ENCODE measurements around the gene BCKDHB. TPM values are rescaled to one million over a fixed set of nuclear protein-coding genes. Genes with fewer than 3 reads are reported as not detected.
A peak's percentile ranks its signal among the peaks of the same experiment; 100 is the strongest.

The BCKDHB gene
- total and polyA plus RNA-seq, 5 donors = 10.9 to 23.9 (median 17.9) TPM

DNA sequence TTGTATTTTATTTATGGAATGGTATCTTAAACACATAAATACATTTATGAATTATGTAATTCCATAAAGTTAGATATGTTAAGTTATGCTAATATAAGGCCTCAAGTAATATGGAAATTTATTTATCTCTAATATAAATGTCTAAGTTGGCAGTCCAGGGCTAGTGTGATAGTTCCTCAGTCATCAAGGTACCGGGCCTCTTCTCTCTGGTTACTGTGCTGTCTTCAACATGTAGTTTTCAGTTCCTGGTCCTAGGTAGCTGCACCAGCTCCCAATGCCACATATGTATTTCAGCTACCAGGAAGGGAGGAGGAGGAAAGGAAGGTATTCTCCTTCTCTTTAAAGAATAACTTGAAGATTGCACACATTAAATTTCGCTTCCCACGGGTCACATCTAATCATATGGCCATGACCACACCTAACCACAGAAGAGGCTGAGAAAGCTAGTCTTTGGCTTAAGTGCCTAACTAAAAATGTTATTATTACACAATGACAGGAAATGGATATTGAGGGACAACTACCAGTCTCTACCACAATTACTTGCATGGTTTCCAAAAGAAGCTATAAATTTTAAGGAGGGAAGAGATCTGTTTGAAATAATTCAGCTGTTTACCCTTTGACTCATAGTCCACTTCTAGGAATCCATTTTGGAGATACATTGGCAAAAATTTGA is 68.6 kb downstream of the BCKDHB start:
- H3K27me3 ChIP-seq (ENCODE audit: control insufficient read depth, insufficient read depth) = no peaks in the 10 kb centered on the region
- intact Hi-C loops (cut with DNase I) = no loop called here
- no peak overlapping the region for H3K27ac ChIP-seq (ENCODE audit: low read length)
- no peaks in the 10 kb centered on the region for H3K9me3 ChIP-seq (ENCODE audit: control insufficient read depth, low read length)
- 80% methylated on average over 3 of the region's 3 CpGs for WGBS
- DNase-seq (no peak), ATAC-seq (no peak)
- no peak overlapping the region for H3K4me3 ChIP-seq (ENCODE audit: low read length)
- H3K4me1 ChIP-seq (ENCODE audit: control insufficient read depth, insufficient read depth, low read length) = no peaks in the 10 kb centered on the region

- intact Hi-C loops (cut with DNase I) = no loop called here
- Histone ChIP-seq H3K4me1 (ENCODE audit: control insufficient read depth, insufficient read depth, low read length) (no peaks in the 10 kb centered on the region), H3K27me3 (ENCODE audit: control insufficient read depth, insufficient read depth) (no peaks in the 10 kb centered on the region), H3K4me3 (ENCODE audit: low read length) (no peak overlapping the region), H3K9me3 (ENCODE audit: control insufficient read depth, low read length) (no peaks in the 10 kb centered on the region), H3K27ac (ENCODE audit: low read length) (no peak overlapping the region)
- WGBS = 39% methylated on average over 1 of the region's 1 CpG
- DNase-seq = no peak
- no peak for ATAC-seq
These were observed 73.2 kb downstream of the BCKDHB start for GRCh38 chr6:80179695-80180094.

GRCh38 chr6:80181352-80182081 is 75.0 kb downstream of the BCKDHB start:
- H3K9me3 ChIP-seq (ENCODE audit: control insufficient read depth, low read length) = no peaks in the 10 kb centered on the region
- no peaks in the 10 kb centered on the region for H3K4me1 ChIP-seq (ENCODE audit: control insufficient read depth, insufficient read depth, low read length)
- H3K27ac ChIP-seq (ENCODE audit: low read length) = no peak overlapping the region
- H3K27me3 ChIP-seq (ENCODE audit: control insufficient read depth, insufficient read depth) = no peaks in the 10 kb centered on the region
- no peak for DNase-seq
- no peak for ATAC-seq
- WGBS = 93% methylated on average over 4 of the region's 4 CpGs
- intact Hi-C loops (cut with DNase I) = no loop called here
- no peak overlapping the region for H3K4me3 ChIP-seq (ENCODE audit: low read length)

DNA sequence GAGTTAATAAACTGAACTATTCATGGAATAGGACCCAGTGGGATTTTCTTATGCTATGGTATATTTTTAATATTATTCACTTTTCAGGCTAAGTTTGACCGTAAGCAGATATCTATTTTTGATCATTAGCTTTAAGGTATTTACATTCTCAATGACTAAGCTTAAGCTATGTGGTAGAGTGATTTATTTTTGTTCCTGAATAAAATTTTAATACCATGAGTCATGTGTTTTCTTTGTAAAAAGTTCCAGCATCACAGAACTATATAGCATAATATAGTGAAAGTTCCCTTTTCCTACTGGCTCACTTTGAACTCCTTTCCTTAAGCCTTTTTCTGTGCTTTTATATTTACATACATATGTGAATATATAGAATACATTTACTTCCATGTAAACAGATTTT is 75.8 kb downstream of the BCKDHB start:
- Histone ChIP-seq H3K27ac (ENCODE audit: low read length) (no peak overlapping the region), H3K9me3 (ENCODE audit: control insufficient read depth, low read length) (no peaks in the 10 kb centered on the region), H3K27me3 (ENCODE audit: control insufficient read depth, insufficient read depth) (no peaks in the 10 kb centered on the region), H3K4me3 (ENCODE audit: low read length) (no peak overlapping the region), H3K4me1 (ENCODE audit: control insufficient read depth, insufficient read depth, low read length) (no peaks in the 10 kb centered on the region)
- WGBS = 94% methylated on average over 1 of the region's 1 CpG
- ATAC-seq (no peak), DNase-seq (no peak)
- intact Hi-C loops (cut with DNase I) = no loop called here

GRCh38 chr6:80183019-80183795 is 76.7 kb downstream of the BCKDHB start:
- intact Hi-C loops (cut with DNase I) = no loop called here
- 90% methylated on average over 4 of the region's 4 CpGs for WGBS

DNA sequence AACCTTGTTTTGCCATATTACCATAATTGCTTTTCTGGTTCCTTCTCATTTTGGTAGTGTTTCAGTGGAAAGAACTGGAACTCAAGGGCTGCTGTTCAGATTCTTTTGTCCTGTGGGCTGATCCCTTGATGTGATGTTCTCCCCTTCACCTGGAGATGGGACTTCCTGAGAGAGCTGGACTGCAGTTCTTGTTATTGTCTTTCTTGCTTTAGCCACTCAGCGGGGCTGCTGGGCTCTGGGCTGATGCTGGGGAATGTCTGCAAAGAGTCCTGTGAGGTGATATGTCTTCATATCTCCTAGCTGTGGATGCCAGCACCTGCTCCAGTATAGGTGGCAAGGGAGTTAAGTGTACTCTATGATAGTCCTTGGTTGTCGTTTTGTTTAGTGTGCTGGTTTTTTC is 79.0 kb downstream of the BCKDHB start:
- WGBS = 97% methylated on average over 2 of the region's 2 CpGs
- H3K4me3 ChIP-seq (ENCODE audit: low read length) = no peak overlapping the region
- H3K9me3 ChIP-seq (ENCODE audit: control insufficient read depth, low read length) = no peaks in the 10 kb centered on the region
- ATAC-seq (no peak), DNase-seq (no peak)
- H3K4me1 ChIP-seq (ENCODE audit: control insufficient read depth, insufficient read depth, low read length) = no peaks in the 10 kb centered on the region
- H3K27ac ChIP-seq (ENCODE audit: low read length) = no peak overlapping the region
- intact Hi-C loops (cut with DNase I) = no loop called here
- no peaks in the 10 kb centered on the region for H3K27me3 ChIP-seq (ENCODE audit: control insufficient read depth, insufficient read depth)

More at GRCh38 chr6:80183019-80183795, 76.7 kb downstream of the BCKDHB start:
- no peak overlapping the region for H3K27ac ChIP-seq (ENCODE audit: low read length)
- H3K9me3 ChIP-seq (ENCODE audit: control insufficient read depth, low read length) = no peaks in the 10 kb centered on the region
- H3K4me1 ChIP-seq (ENCODE audit: control insufficient read depth, insufficient read depth, low read length) = no peaks in the 10 kb centered on the region
- no peaks in the 10 kb centered on the region for H3K27me3 ChIP-seq (ENCODE audit: control insufficient read depth, insufficient read depth)
- DNase-seq = no peak
- no peak overlapping the region for H3K4me3 ChIP-seq (ENCODE audit: low read length)
- ATAC-seq = no peak

DNA sequence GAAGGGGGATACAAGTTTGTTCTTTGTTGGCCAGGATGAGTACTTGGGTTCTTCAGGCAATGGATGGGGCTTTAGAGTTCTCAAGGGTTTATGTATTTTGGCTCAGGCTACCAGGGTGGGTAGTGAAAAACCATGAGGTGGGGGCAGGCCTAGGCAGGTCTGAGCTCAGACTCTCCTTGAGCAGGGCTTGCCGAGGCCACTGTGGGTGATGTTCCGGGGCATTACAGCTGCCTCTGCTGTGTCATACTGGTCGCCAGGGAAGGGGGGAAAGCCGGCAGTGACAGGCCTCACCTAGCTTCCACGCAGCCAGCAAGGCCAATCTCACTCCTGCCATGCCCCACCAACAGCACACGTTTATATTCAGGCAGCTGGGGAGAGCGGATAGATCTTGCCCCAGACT is 79.6 kb downstream of the BCKDHB start:
- Histone ChIP-seq H3K27me3 (ENCODE audit: control insufficient read depth, insufficient read depth) (no peaks in the 10 kb centered on the region), H3K9me3 (ENCODE audit: control insufficient read depth, low read length) (no peaks in the 10 kb centered on the region), H3K27ac (ENCODE audit: low read length) (no peak overlapping the region), H3K4me3 (ENCODE audit: low read length) (no peak overlapping the region), H3K4me1 (ENCODE audit: control insufficient read depth, insufficient read depth, low read length) (no peaks in the 10 kb centered on the region)
- DNase-seq = no peak
- no peak for ATAC-seq
- intact Hi-C loops (cut with DNase I) = no loop called here
- WGBS = 85% methylated on average over 7 of the region's 7 CpGs

DNA sequence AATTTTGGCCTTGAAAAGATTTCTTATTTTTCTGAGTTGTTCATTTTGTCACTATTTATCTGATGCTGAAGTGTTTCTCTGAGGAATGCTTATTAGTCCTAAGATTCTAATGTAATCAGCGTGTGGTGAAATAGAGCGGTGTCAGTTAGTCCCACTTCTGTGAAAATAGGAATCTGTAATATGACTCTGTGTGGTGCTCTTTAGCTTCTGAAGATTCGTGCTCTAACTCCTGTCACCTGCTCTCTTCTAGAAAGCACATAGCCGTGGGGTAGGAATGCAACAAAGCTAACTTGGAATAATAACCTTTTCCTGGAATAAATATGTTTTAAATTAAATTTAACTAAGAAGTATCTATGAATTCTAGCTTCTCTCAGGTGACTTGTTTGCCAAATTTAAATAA is 90.4 kb downstream of the BCKDHB start:
- peaks cover 6% of the 10 kb centered on the region for H3K4me1 ChIP-seq (ENCODE audit: control insufficient read depth, insufficient read depth, low read length)
- peak in 1 of 2 donors; percentile 51 for ATAC-seq
- no peak overlapping the region for H3K27ac ChIP-seq (ENCODE audit: low read length)
- 77% methylated on average over 4 of the region's 4 CpGs for WGBS
- no peak overlapping the region for H3K4me3 ChIP-seq (ENCODE audit: low read length)
- intact Hi-C loops (cut with DNase I) = no loop called here
- H3K9me3 ChIP-seq (ENCODE audit: control insufficient read depth, low read length) = no peaks in the 10 kb centered on the region
- no peak for DNase-seq
- no peaks in the 10 kb centered on the region for H3K27me3 ChIP-seq (ENCODE audit: control insufficient read depth, insufficient read depth)

GRCh38 chr6:80197474-80197873 is 91.0 kb downstream of the BCKDHB start:
- intact Hi-C loops (cut with DNase I) = no loop called here
- no peaks in the 10 kb centered on the region for H3K9me3 ChIP-seq (ENCODE audit: control insufficient read depth, low read length)
- no peak overlapping the region for H3K27ac ChIP-seq (ENCODE audit: low read length)
- 47% methylated on average over 1 of the region's 1 CpG for WGBS
- H3K4me1 ChIP-seq (ENCODE audit: control insufficient read depth, insufficient read depth, low read length) = peaks cover 6% of the 10 kb centered on the region
- peak; percentile 88 to 91 for ATAC-seq
- no peak overlapping the region for H3K4me3 ChIP-seq (ENCODE audit: low read length)
- no peaks in the 10 kb centered on the region for H3K27me3 ChIP-seq (ENCODE audit: control insufficient read depth, insufficient read depth)
- no peak for DNase-seq

- Histone ChIP-seq H3K4me3 (ENCODE audit: low read length) (no peak overlapping the region), H3K27me3 (ENCODE audit: control insufficient read depth, insufficient read depth) (no peaks in the 10 kb centered on the region), H3K9me3 (ENCODE audit: control insufficient read depth, low read length) (no peaks in the 10 kb centered on the region), H3K27ac (ENCODE audit: low read length) (no peak overlapping the region), H3K4me1 (ENCODE audit: control insufficient read depth, insufficient read depth, low read length) (peaks cover 6% of the 10 kb centered on the region)
- DNase-seq (no peak), ATAC-seq (no peak)
- WGBS = 93% methylated on average over 4 of the region's 4 CpGs
- intact Hi-C loops (cut with DNase I) = no loop called here
These were observed 91.5 kb downstream of the BCKDHB start for GRCh38 chr6:80197986-80198385.

- DNase-seq = no peak
- 96% methylated on average over 1 of the region's 1 CpG for WGBS
- intact Hi-C loops (cut with DNase I) = no loop called here
- no peak overlapping the region for H3K4me3 ChIP-seq (ENCODE audit: low read length)
- no peaks in the 10 kb centered on the region for H3K9me3 ChIP-seq (ENCODE audit: control insufficient read depth, low read length)
- no peak overlapping the region for H3K27ac ChIP-seq (ENCODE audit: low read length)
- peaks cover 3% of the 10 kb centered on the region for H3K4me1 ChIP-seq (ENCODE audit: control insufficient read depth, insufficient read depth, low read length)
- ATAC-seq = no peak
- no peaks in the 10 kb centered on the region for H3K27me3 ChIP-seq (ENCODE audit: control insufficient read depth, insufficient read depth)
These were observed 96.8 kb downstream of the BCKDHB start for GRCh38 chr6:80203283-80203682.

Data from right cardiac atrium (tissue), 5 donors.